ENCODE results near the gene PTPN7.

DNA sequence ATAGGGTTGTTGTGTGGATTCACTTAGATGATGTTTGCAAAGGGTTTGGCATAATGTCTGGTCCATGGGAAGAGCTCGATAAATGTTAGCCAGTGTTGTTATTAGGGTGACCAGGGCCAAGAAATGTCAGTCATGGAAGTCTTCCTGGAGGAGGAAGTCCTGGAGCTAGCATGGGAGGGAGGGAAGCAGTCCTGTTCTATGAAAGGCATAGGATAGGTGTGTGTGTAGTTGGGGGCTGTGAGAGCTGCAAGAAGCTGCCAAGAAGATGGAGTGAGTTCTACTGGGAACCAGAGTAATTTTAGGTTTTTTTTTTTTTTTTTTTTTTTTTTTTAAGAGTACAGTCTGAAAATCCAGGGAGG, 37.9 kb upstream of the PTPN7 start:
- TF ChIP-seq, protein P1, sequence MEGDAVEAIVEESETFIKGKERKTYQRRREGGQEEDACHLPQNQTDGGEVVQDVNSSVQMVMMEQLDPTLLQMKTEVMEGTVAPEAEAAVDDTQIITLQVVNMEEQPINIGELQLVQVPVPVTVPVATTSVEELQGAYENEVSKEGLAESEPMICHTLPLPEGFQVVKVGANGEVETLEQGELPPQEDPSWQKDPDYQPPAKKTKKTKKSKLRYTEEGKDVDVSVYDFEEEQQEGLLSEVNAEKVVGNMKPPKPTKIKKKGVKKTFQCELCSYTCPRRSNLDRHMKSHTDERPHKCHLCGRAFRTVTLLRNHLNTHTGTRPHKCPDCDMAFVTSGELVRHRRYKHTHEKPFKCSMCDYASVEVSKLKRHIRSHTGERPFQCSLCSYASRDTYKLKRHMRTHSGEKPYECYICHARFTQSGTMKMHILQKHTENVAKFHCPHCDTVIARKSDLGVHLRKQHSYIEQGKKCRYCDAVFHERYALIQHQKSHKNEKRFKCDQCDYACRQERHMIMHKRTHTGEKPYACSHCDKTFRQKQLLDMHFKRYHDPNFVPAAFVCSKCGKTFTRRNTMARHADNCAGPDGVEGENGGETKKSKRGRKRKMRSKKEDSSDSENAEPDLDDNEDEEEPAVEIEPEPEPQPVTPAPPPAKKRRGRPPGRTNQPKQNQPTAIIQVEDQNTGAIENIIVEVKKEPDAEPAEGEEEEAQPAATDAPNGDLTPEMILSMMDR (IDR thresholded peaks at IDR 0.05; ENCODE audit: poor library complexity): no peak
- TF ChIP-seq EZH2 (IDR thresholded peaks at IDR 0.05; ENCODE audit: borderline replicate concordance): no peak
